H1 (cell line): Measurements from ENCODE around the gene MIP. TPM values are rescaled to one million over a fixed set of nuclear protein-coding genes. Genes with fewer than 3 reads are reported as not detected.
A peak's percentile ranks its signal among the peaks of the same experiment; 100 is the strongest.
"Not testable (repeated sequence)": the region's sequence is repeated elsewhere in the genome, so short reads cannot be mapped to it uniquely, and the experiment has no call there.

Source experiments
- CTCF ChIA-PET: fragments of 300-600 bp; sonication (Branson Sonifier 250); formaldehyde crosslinking; loops from one replicate; lab custom pipeline; 2021; ENCODE audit not compliant: partially characterized antibody; lab: Charles Lee
- POLR2A ChIA-PET: fragments of 300-600 bp; sonication (Branson Sonifier 250); formaldehyde crosslinking; loops from one replicate; lab custom pipeline; 2021; ENCODE audit warnings: inconsistent platforms; ENCODE audit not compliant: partially characterized antibody; lab: Charles Lee
- DNase-seq, 2 experiments: peaks; one replicate each; pipeline versions ENCODE4 v3.0.0 to v3.0.0-alpha.2; 2010 to 2022; ENCODE audit warnings: low spot score in 2 of 2, low read depth in 1 of 2, mixed read lengths in 1 of 2
- FAIRE-seq: peaks from 2 replicates; lab custom pipeline; 2011; peaks lifted over from hg19 to GRCh38; lab: Jason Lieb, UNC
- H2AFZ ChIP-seq: 2 replicates; pipeline ENCODE4 v1.8.1; 2012; ENCODE audit warnings: low read length, inconsistent platforms
- H2AK5ac ChIP-seq: 2 replicates; pipeline ENCODE4 v1.6.1; 2013; ENCODE audit warnings: low read depth, low read length
- H2BK120ac ChIP-seq: replicated peaks from 2 replicates; pipeline ENCODE3; 2013; ENCODE audit warnings: low read depth, low read length, inconsistent platforms
- H2BK12ac ChIP-seq: 2 replicates; pipeline ENCODE4 v1.6.1; 2013; ENCODE audit warnings: low read depth, low read length
- H2BK15ac ChIP-seq: 2 replicates; pipeline ENCODE4 v1.6.1; 2013; ENCODE audit warnings: low read length
- H2BK20ac ChIP-seq: 2 replicates; pipeline ENCODE4 v1.6.1; 2013; ENCODE audit warnings: low read length
- H2BK5ac ChIP-seq: 2 replicates; pipeline ENCODE4 v1.6.1; 2013; ENCODE audit warnings: low read depth, low read length
- H3K14ac ChIP-seq: 2 replicates; pipeline ENCODE4 v1.6.1; 2013; ENCODE audit warnings: inconsistent platforms; ENCODE audit not compliant: insufficient read length
- H3K18ac ChIP-seq: 2 replicates; pipeline ENCODE4 v1.6.1; 2013; ENCODE audit warnings: low read length; ENCODE audit errors: extremely low read depth
- H3K23ac ChIP-seq: 2 replicates; pipeline ENCODE4 v1.6.1; 2013; ENCODE audit warnings: inconsistent platforms; ENCODE audit not compliant: insufficient read length
- H3K23me2 ChIP-seq: 2 replicates; pipeline ENCODE4 v1.6.1; 2013; ENCODE audit warnings: low read depth, low read length
- H3K27ac ChIP-seq: 2 replicates; pipeline ENCODE4 v1.6.1; 2011; ENCODE audit warnings: low read depth, low read length, inconsistent platforms
- H3K27me3 ChIP-seq, 4 experiments: replicated peaks in 1 of 4; 1 replicate in 1 of 4; 2 replicates in 3 of 4; pipeline versions ENCODE4 v1.6.1 to v1.8.1; 2011 to 2013; ENCODE audit warnings: low read length in 3 of 4, mild to moderate bottlenecking in 3 of 4, inconsistent platforms in 2 of 4, mixed read lengths in 2 of 4, moderate library complexity in 1 of 4; ENCODE audit not compliant: control insufficient read depth in 3 of 4, insufficient read depth in 3 of 4; ENCODE audit errors: extremely low read depth in 1 of 4
- H3K36me3 ChIP-seq, 4 experiments: 2 replicates each; pipeline versions ENCODE4 v1.6.1 to v1.8.1; 2011 to 2013; ENCODE audit warnings: mild to moderate bottlenecking in 4 of 4, low read length in 3 of 4, moderate library complexity in 2 of 4, control low read depth in 1 of 4, inconsistent platforms in 1 of 4; ENCODE audit not compliant: insufficient read depth in 4 of 4, control insufficient read depth in 2 of 4
- H3K4ac ChIP-seq: replicated peaks from 2 replicates; pipeline ENCODE3; 2013; ENCODE audit warnings: low read length, low read depth, mixed read lengths, inconsistent platforms; ENCODE audit not compliant: insufficient read length
- H3K4me1 ChIP-seq, 4 experiments: replicated peaks in 1 of 4; 1 replicate in 1 of 4; 2 replicates in 3 of 4; pipeline versions ENCODE4 v1.6.1 to v1.8.1; 2011 to 2013; ENCODE audit warnings: low read length in 3 of 4, inconsistent platforms in 2 of 4, mixed read lengths in 1 of 4; ENCODE audit not compliant: insufficient read depth in 4 of 4, control insufficient read depth in 3 of 4
- H3K4me2 ChIP-seq, 2 experiments: 2 replicates each; pipeline versions ENCODE4 v1.6.1 to v1.8.1; 2011 to 2013; ENCODE audit warnings: low read depth in 2 of 2, low read length in 2 of 2, control low read depth in 1 of 2, inconsistent platforms in 1 of 2, mild to moderate bottlenecking in 1 of 2; ENCODE audit not compliant: insufficient read depth in 1 of 2
- H3K4me3 ChIP-seq, 4 experiments: fragments of 200-600, 300-600 bp in 1 of 4; sonication (generic), shearing (Covaris generic), sonication (Bioruptor Twin) in 1 of 4; 2 replicates each; pipeline versions ENCODE4 v1.5.1 to v1.8.1; 2011 to 2016; ENCODE audit warnings: low read length in 4 of 4, low read depth in 3 of 4, control low read depth in 2 of 4, inconsistent platforms in 2 of 4, mild to moderate bottlenecking in 2 of 4, mixed read lengths in 1 of 4, moderate library complexity in 1 of 4; ENCODE audit not compliant: insufficient read depth in 2 of 4; ENCODE audit errors: extremely low read depth in 1 of 4
- H3K56ac ChIP-seq: replicated peaks from 2 replicates; pipeline ENCODE3; 2013; ENCODE audit warnings: low read depth, mild to moderate bottlenecking, mixed read lengths, low read length, inconsistent platforms; ENCODE audit not compliant: insufficient read length
- H3K79me1 ChIP-seq: 2 replicates; pipeline ENCODE4 v1.6.1; 2013; ENCODE audit warnings: low read depth, low read length, control low read depth
- H3K79me2 ChIP-seq, 2 experiments: 2 replicates each; pipeline versions ENCODE4 v1.6.1 to v1.8.1; 2012 to 2013; ENCODE audit warnings: low read length in 2 of 2, mild to moderate bottlenecking in 2 of 2, inconsistent platforms in 1 of 2; ENCODE audit not compliant: insufficient read depth in 2 of 2, control insufficient read depth in 1 of 2
- H3K9ac ChIP-seq, 4 experiments: replicated peaks in 1 of 4; 1 replicate in 1 of 4; 2 replicates in 3 of 4; pipeline versions ENCODE4 v1.6.1 to v1.8.1; 2011 to 2013; ENCODE audit warnings: low read depth in 3 of 4, low read length in 3 of 4, control low read depth in 2 of 4, mild to moderate bottlenecking in 2 of 4, moderate library complexity in 2 of 4, inconsistent platforms in 1 of 4; ENCODE audit errors: extremely low read depth in 1 of 4
- H3K9me3 ChIP-seq, 2 experiments: 2 replicates each; pipeline versions ENCODE4 v1.6.1 to v1.8.1; 2012 to 2013; ENCODE audit warnings: mild to moderate bottlenecking in 2 of 2, moderate library complexity in 2 of 2, control low read depth in 1 of 2, inconsistent platforms in 1 of 2, low read depth in 1 of 2, low read length in 1 of 2, mixed read lengths in 1 of 2; ENCODE audit not compliant: insufficient read depth in 2 of 2
- H4K20me1 ChIP-seq, 2 experiments: replicated peaks in 1 of 2; 2 replicates each; pipeline versions ENCODE3 to v1.8.1; 2011 to 2013; ENCODE audit warnings: inconsistent platforms in 2 of 2, low read length in 2 of 2, mild to moderate bottlenecking in 1 of 2; ENCODE audit not compliant: insufficient read depth in 2 of 2, control insufficient read depth in 1 of 2
- H4K5ac ChIP-seq: 2 replicates; pipeline ENCODE4 v1.6.1; 2013; ENCODE audit warnings: low read length, low read depth, mixed read lengths, inconsistent platforms; ENCODE audit not compliant: insufficient read length
- H4K8ac ChIP-seq: 2 replicates; pipeline ENCODE4 v1.8.0; 2013; ENCODE audit warnings: mild to moderate bottlenecking, moderate library complexity, low read length, inconsistent platforms; ENCODE audit not compliant: insufficient read depth; ENCODE audit errors: extremely low read depth
- H4K91ac ChIP-seq: replicated peaks from 2 replicates; pipeline ENCODE3; 2013; ENCODE audit warnings: low read length, mixed read lengths, inconsistent platforms; ENCODE audit not compliant: insufficient read length
- CREB1 ChIP-seq: IDR thresholded peaks from 2 replicates; pipeline ENCODE4 v1.6.1; 2012; ENCODE audit warnings: inconsistent platforms
- CTCF ChIP-seq, 3 experiments: IDR thresholded peaks; 1 replicate in 2 of 3; 2 replicates in 1 of 3; pipeline versions ENCODE4 v1.5.1 to v1.6.1; 2011; ENCODE audit warnings: low read length in 3 of 3, mild to moderate bottlenecking in 3 of 3, inconsistent platforms in 2 of 3, low read depth in 1 of 3, moderate library complexity in 1 of 3; ENCODE audit not compliant: insufficient read depth in 1 of 3; ENCODE audit errors: control extremely low read depth in 1 of 3
- RAD21 ChIP-seq, 2 experiments: IDR thresholded peaks in 1 of 2; conservative IDR thresholded peaks in 1 of 2; 2 replicates each; pipeline ENCODE4 v1.6.1; 2011; ENCODE audit warnings: low read depth in 2 of 2, low read length in 2 of 2, improper control_type of control experiment in 1 of 2, inconsistent platforms in 1 of 2, mild to moderate bottlenecking in 1 of 2, moderate library complexity in 1 of 2
- WGBS, 2 experiments: shearing (Covaris generic) in 1 of 2; methylation state at CpG; one replicate each; pipeline versions ENCODE4 v1.1.6 to v1.1.7; 2013 to 2015; ENCODE audit warnings: low lambda C conversion rate in 2 of 2, mixed read lengths in 2 of 2, inconsistent platforms in 1 of 2, low coverage in 1 of 2, missing lambda C conversion rate in 1 of 2; ENCODE audit not compliant: insufficient replicate concordance in 2 of 2, insufficient coverage in 1 of 2, insufficient read length in 1 of 2; ENCODE audit errors: extremely low coverage in 1 of 2, missing lambda C conversion rate in 1 of 2; 5-methylcytosine and 5-hydroxymethylcytosine counted together
- polyA plus RNA-seq, 7 experiments: library from polyadenylated mRNA; depleted of rRNA in 3 of 7; stranded (reverse) in 5 of 7; unstranded in 2 of 7; fragments of >200 nt in 5 of 7; fragments of 200-250 nt in 2 of 7; gene quantifications; 1 replicate in 5 of 7; 2 replicates in 1 of 7; 4 replicates in 1 of 7; pipeline versions ENCODE4 v1.2.1 to v1.2.3, GENCODE V29; 2011 to 2013; ENCODE audit warnings: missing spikeins in 2 of 7, mixed read lengths in 2 of 7
- total RNA-seq: library from RNA; stranded (reverse); fragmentation: NEBNext Ultra II Directional; extraction: Animal tissue kit (Norgen Biotek cat#: 25700); gene quantifications from 2 replicates; pipeline ENCODE4 v1.2.1, GENCODE V29; 2021

The MIP gene
- total and polyA plus RNA-seq, 2 of the 8 experiments (the other 6 are each of a cell fraction or from before 2014, with no cell fraction given): 0.05 TPM; not detected in 1

- TF ChIP-seq CREB1 (0 out of 2 replicates have a peak, but pooled peaks have one; percentile 41), RAD21 (IDR thresholded peaks at IDR 0.05 in 1 of 2, conservative IDR thresholded peaks at IDR 0.05 in 1 of 2; ENCODE audit: low read depth in 2 of 2, low read length in 2 of 2) (peak; percentile 23 to 36; a peak in 3 of 4 replicates), CTCF (IDR thresholded peaks at IDR 0.05; ENCODE audit: control extremely low read depth in 1 of 3, insufficient read depth in 1 of 3, low read depth in 1 of 3, low read length in 3 of 3) (peak; percentile 25 to 32 (median 26))
- H3K4me2 ChIP-seq, H4K91ac ChIP-seq, H3K23ac ChIP-seq, H3K79me2 ChIP-seq, H3K9ac ChIP-seq, H3K79me1 ChIP-seq, H3K4me3 ChIP-seq, H3K56ac ChIP-seq, H2BK20ac ChIP-seq, H3K14ac ChIP-seq, H3K27ac ChIP-seq, H3K4ac ChIP-seq, H2BK15ac ChIP-seq, H4K20me1 ChIP-seq, H3K18ac ChIP-seq, H2AK5ac ChIP-seq, H4K8ac ChIP-seq, H2AFZ ChIP-seq, H4K5ac ChIP-seq, H2BK12ac ChIP-seq, H3K23me2 ChIP-seq, H2BK120ac ChIP-seq, FAIRE-seq, H3K4me1 ChIP-seq, H3K36me3 ChIP-seq, H3K27me3 ChIP-seq, H2BK5ac ChIP-seq: not testable (repeated sequence)
- DNase-seq: peak in 1 of 2 experiments; percentile 80
- CTCF ChIA-PET: interaction anchor here (0.5 to 1.5 kb wide), 7 partner anchors 11 to 303 kb away, joined by 3 to 6 read pairs (median 4); no protein-coding TSS in a partner anchor
- peaks cover 4 to 16% of the 10 kb centered on the region in 2 experiments; a peak in 2 of 4 replicates for H3K9me3 ChIP-seq
- WGBS, 2 experiments: 28% methylated on average over 16 of the region's 17 CpGs; no CpG with 5 or more reads in 1 of the 2 experiments
- POLR2A ChIA-PET: interaction anchor here (0.8 kb wide), 1 partner anchor 26 kb away, joined by 3 read pairs; no protein-coding TSS in a partner anchor
These were observed 42.2 kb upstream of the MIP start for GRCh38 chr12:56496704-56497103.
